Activated CD8-positive, alpha-beta T cell treated with anti-CD3 and anti-CD28 coated beads for 36 hours (primary cell): ENCODE data around the gene CEBPB. TPM values are rescaled to one million over a fixed set of nuclear protein-coding genes. Genes with fewer than 3 reads are reported as not detected.

Experiments used
- ATAC-seq: fragments of 200-7000 bp; cut with Tn5 transposase; one replicate; pipeline ENCODE4 v1.10.0; 2021; ENCODE audit warnings: mild to moderate bottlenecking, moderate library complexity
- CTCF ChIA-PET: fragments of 350-600 bp; sonication (Branson Sonifier 250); formaldehyde crosslinking; loops from one replicate; lab custom pipeline; 2021; ENCODE audit warnings: antibody characterized with exemption; lab: Charles Lee
- POLR2A ChIA-PET: fragments of 350-600 bp; sonication (Branson Sonifier 250); formaldehyde crosslinking; loops from one replicate; lab custom pipeline; 2021; ENCODE audit warnings: antibody characterized with exemption; lab: Charles Lee
- DNase-seq: peaks from one replicate; pipeline ENCODE4 v3.0.0-alpha.2; 2020
- H3K27ac Mint-ChIP-seq: one replicate; pipeline ENCODE4 v1.8.0; 2021; ENCODE audit warnings: mild to moderate bottlenecking, mixed read lengths
- H3K27me3 Mint-ChIP-seq: one replicate; pipeline ENCODE4 v1.8.0; 2021; ENCODE audit warnings: mixed read lengths
- H3K36me3 Mint-ChIP-seq: one replicate; pipeline ENCODE4 v1.8.0; 2021; ENCODE audit warnings: low read depth, mixed read lengths
- H3K4me1 Mint-ChIP-seq: one replicate; pipeline ENCODE4 v1.8.0; 2021; ENCODE audit warnings: low read depth, mixed read lengths
- H3K4me3 Mint-ChIP-seq: one replicate; pipeline ENCODE4 v1.8.0; 2021; ENCODE audit warnings: mild to moderate bottlenecking, moderate library complexity, mixed read lengths
- H3K9me3 Mint-ChIP-seq: one replicate; pipeline ENCODE4 v1.8.0; 2021; ENCODE audit warnings: mixed read lengths
- intact Hi-C: fragments of 100-400 bp; cut with micrococcal nuclease; formaldehyde crosslinking; loops from one replicate; pipeline ENCODE4 v1.10.0; 2022
- total RNA-seq, 2 experiments: library from RNA; stranded (reverse); gene quantifications; one replicate each; pipeline ENCODE4 v1.2.3, GENCODE V29; 2021
- TF ChIP-seq, protein P1 (sequence below): fragments of 200-600 bp; IDR thresholded peaks from one replicate; pipeline ENCODE4 v1.8.0; 2022; ENCODE audit warnings: antibody characterized with exemption, mild to moderate bottlenecking

CEBPB gene
- total RNA-seq, 2 experiments from 2014 or later: 27.2 to 28.4 TPM

DNA sequence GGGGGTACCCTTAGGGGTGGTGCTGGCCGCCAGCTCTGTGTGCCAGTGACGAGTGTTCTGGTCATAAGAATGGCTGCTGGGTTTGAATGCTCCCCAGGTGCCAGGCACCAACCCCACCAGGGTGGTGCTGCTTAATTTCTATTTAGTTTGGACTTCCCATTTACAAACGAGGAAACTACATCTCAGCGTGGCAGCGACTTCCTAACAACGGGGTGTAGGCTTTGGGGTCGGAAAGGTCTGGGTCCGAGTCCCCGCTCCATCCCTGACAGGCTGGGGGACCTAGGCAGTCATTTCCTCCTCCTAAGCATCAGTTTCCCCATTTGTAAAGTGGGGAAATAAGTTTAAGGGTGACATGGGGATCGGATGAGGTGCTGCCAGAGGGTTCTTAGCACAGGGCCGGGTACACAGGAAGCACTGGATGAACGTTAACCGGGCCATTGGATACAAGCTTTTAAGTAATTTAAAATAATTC, 30.3 kb downstream of the CEBPB start:
- Mint-ChIP-seq H3K9me3 (peaks cover 2% of the 10 kb centered on the region), H3K36me3 (no peaks in the 10 kb centered on the region), H3K27ac (no peak overlapping the region), H3K4me1 (peaks cover 6% of the 10 kb centered on the region), H3K4me3 (no peak overlapping the region), H3K27me3 (peaks cover 2% of the 10 kb centered on the region)
- ChIA-PET CTCF (no interaction called here), POLR2A (no interaction called here)
- DNase-seq: no peak
- TF ChIP-seq, protein P1, sequence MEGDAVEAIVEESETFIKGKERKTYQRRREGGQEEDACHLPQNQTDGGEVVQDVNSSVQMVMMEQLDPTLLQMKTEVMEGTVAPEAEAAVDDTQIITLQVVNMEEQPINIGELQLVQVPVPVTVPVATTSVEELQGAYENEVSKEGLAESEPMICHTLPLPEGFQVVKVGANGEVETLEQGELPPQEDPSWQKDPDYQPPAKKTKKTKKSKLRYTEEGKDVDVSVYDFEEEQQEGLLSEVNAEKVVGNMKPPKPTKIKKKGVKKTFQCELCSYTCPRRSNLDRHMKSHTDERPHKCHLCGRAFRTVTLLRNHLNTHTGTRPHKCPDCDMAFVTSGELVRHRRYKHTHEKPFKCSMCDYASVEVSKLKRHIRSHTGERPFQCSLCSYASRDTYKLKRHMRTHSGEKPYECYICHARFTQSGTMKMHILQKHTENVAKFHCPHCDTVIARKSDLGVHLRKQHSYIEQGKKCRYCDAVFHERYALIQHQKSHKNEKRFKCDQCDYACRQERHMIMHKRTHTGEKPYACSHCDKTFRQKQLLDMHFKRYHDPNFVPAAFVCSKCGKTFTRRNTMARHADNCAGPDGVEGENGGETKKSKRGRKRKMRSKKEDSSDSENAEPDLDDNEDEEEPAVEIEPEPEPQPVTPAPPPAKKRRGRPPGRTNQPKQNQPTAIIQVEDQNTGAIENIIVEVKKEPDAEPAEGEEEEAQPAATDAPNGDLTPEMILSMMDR: no peak
- intact Hi-C loops: no loop called here
- ATAC-seq: no peak

DNA sequence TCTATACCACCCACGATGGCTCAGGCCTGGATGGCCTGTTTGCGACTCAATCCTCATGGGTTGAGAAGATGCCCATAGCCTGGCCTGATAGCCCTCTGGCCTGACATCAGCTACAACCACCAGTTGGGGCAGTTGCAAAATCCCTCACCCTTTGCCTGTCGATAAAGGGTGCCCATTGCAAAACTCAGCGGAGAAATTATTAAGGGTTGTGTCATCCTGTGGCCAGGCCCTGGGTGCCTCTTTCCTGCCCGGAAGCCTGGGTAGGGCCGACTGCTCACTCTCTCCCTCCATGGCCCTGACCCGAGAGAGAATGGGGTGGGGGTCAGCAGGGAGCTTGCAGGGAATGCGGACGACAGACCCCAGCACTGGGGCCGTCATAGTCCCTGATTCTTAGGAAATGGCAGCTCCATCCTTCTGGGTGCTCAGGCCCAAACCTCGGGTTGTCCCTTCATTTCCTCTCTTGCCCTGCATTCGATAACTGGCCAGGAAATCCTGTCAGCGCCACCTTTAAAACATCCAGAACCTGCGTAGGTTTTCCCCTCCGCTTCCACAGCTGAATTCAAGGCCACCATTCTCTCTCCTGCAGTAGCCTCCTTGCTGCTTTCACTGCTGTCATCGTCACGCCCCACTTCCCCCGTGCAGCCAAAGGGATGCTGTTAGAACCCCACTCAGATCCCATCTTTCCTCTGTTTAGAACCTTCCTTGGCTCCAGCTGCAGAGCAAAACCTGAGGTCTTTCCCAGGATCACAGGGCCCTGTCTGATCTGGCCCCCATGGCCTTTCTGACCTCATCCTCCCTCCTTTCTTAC, 31.1 kb downstream of the CEBPB start:
- intact Hi-C loops: no loop called here
- Mint-ChIP-seq H3K27ac (no peak overlapping the region), H3K9me3 (peaks cover 2% of the 10 kb centered on the region), H3K4me3 (no peak overlapping the region), H3K36me3 (no peaks in the 10 kb centered on the region), H3K27me3 (no peaks in the 10 kb centered on the region), H3K4me1 (peaks cover 12% of the 10 kb centered on the region)
- DNase-seq (no peak), ATAC-seq (no peak)
- TF ChIP-seq, protein P1: no peak
- POLR2A ChIA-PET: interaction anchor here (1.4 kb wide), 1 partner anchor 30 kb away, joined by 4 read pairs; no protein-coding TSS in a partner anchor
- CTCF ChIA-PET: no interaction called here

DNA sequence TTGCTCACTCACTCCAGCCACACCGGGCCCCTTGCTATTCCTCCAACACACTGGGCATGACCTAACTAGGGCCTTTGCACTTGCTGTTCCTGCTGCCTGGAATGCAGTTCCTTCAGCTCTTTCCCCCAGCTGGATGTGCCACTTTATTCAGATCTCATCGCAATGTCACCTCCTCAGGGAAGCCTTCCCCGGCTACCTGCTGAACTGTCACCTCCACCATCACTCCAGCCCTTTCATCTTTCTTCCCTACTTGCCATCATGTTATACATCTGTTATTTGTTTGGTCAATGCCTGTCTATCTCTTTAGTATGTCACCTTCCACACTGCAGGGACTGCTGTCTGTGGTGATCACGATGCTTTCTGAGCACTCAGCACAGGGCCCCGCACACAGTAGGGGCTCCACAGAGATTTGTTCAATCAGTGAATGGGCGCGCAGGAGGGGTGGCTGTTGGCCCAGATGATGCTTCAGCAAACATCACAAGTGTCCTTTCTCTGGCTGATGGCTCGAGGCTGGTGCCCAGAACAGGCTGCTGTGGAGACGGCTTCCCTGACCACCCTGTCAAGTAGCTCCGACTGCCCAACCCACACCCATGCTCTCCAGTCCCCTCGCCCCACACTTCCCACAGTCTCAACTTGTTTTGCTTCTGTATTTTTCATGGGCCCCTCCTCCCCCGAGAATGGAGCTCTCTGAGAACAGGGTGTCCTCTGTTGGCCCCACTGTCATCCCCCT, 31.8 kb downstream of the CEBPB start:
- TF ChIP-seq, protein P1: no peak
- peaks cover 2% of the 10 kb centered on the region for H3K9me3 Mint-ChIP-seq
- peaks cover 15% of the 10 kb centered on the region for H3K4me1 Mint-ChIP-seq
- DNase-seq (no peak), ATAC-seq (no peak)
- CTCF ChIA-PET: no interaction called here
- H3K36me3 Mint-ChIP-seq: no peaks in the 10 kb centered on the region
- intact Hi-C loops: no loop called here
- no peak overlapping the region for H3K27ac Mint-ChIP-seq
- POLR2A ChIA-PET: interaction anchor here (1.4 kb wide), 1 partner anchor 30 kb away, joined by 4 read pairs; no protein-coding TSS in a partner anchor
- H3K27me3 Mint-ChIP-seq: no peaks in the 10 kb centered on the region
- no peak overlapping the region for H3K4me3 Mint-ChIP-seq

DNA sequence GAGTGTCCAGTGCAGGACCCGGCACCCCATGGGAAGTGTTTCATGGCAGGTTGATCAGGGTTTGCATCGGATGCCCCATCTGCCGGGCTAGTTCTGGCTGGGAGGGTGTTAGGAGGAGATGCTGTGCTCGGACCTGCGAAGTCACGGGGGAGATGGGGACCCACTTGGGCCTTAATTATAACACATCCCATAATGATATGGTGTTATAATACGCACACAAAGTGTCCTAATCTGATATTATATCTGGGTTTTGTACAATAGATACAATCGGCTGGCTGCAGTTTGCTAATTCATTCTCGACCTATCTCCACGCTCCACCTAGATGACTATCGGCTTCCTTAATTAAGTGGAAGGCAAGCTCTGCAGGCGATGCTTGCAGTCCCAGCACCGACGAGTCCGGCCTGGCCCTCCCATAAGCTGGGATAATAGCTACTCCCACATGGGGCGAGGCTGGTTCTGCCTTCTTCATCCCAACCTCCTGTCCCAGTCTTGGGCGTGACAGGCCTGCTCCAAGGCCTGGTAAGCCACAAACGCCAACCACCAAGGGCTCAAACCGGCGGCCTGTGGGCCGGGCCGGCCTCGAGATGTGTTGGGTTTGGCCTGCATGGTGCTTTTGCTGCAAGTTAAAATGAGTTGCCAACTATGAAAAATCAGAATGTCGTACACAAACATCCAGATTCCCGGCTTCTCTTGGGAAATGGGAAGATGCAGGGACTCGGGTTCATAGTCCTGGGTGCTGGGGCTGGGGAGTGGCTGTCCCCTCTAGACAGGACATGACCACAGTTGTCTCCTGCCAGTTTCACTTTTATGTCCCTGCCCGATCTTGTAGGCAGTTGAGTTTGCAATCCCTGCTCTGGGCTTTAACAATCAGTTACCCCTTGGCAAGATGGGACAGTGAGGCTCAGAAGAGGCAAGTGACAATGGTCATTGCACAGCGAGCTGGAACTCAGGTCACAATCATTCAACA, 32.7 kb downstream of the CEBPB start:
- ATAC-seq (no peak), DNase-seq (no peak)
- ChIA-PET POLR2A (no interaction called here), CTCF (no interaction called here)
- intact Hi-C loops: no loop called here
- TF ChIP-seq, protein P1: no peak
- Mint-ChIP-seq H3K27ac (no peak overlapping the region), H3K27me3 (no peaks in the 10 kb centered on the region), H3K4me3 (no peak overlapping the region), H3K36me3 (no peaks in the 10 kb centered on the region), H3K9me3 (peaks cover 2% of the 10 kb centered on the region), H3K4me1 (peaks cover 18% of the 10 kb centered on the region)
